ENCODE results near the gene NLRP3. TPM values are rescaled to one million over a fixed set of nuclear protein-coding genes. Genes with fewer than 3 reads are reported as not detected.

NLRP3 gene
- total and polyA plus RNA-seq, 2 experiments from 2014 or later: 0.42 TPM; not detected in 1

DNA sequence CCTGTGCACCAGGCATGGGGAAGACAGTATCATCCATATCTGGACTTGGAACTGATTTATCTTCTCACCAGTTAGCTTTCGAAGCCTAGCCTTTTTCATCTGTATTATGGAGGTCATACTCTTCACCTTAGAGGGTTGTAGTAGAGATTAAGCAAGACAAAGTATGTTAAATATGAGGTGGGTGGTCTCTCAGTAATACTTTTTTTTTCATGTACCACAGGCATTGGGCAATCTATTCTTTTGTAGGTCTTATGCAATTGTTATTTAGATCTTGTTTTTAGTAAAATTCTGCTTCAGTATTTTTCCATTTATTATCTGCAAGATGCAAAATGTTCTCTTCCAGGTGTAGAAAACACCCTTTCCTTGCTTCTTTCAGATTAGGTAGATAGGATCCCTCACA lies 77.1 kb downstream of the NLRP3 start:
- Histone ChIP-seq H3K27me3 (ENCODE audit: insufficient read depth) (no peaks in the 10 kb centered on the region), H3K36me3 (ENCODE audit: insufficient read depth) (no peaks in the 10 kb centered on the region), H3K4me1 (ENCODE audit: insufficient read depth) (peaks cover 9% of the 10 kb centered on the region), H2AFZ (peak overlapping the region; percentile 33; the same call in 1 of the 2 replicates), H3K27ac (ENCODE audit: low read depth) (no peak overlapping the region), H4K20me1 (replicated peaks; ENCODE audit: insufficient read depth) (no peaks in the 10 kb centered on the region), H3F3A (replicated peaks; ENCODE audit: low read depth) (no peaks in the 10 kb centered on the region), H3K79me2 (replicated peaks; ENCODE audit: insufficient read depth) (no peaks in the 10 kb centered on the region), H3K9me2 (ENCODE audit: insufficient read depth) (no peaks in the 10 kb centered on the region; the same call in 1 of the 2 replicates), H3K4me2 (0 out of 2 replicates have a peak overlapping the region, but pooled peaks have one; percentile 34), H3K4me3 (no peak overlapping the region)
- peaks cover 7% of the 10 kb centered on the region for H3K4me1 Mint-ChIP-seq
- no peak overlapping the region for H3K4me3 Mint-ChIP-seq
- no peak overlapping the region for H3K27ac Mint-ChIP-seq
- ATAC-seq (no peak), DNase-seq (ENCODE audit: low spot score) (no peak)
- peaks cover 2% of the 10 kb centered on the region for H3K27me3 Mint-ChIP-seq (ENCODE audit: insufficient read depth, low read depth, poor library complexity)
- H3K9me3 Mint-ChIP-seq: no peaks in the 10 kb centered on the region
- H3K36me3 Mint-ChIP-seq (ENCODE audit: low read depth): no peaks in the 10 kb centered on the region
- TF ChIP-seq ZNF114 (CRISPR knock-in tag; IDR thresholded peaks at IDR 0.05): no peak
- no peak for TF ChIP-seq JUNB (IDR thresholded peaks at IDR 0.05; ENCODE audit: unreplicated experiment)
- no peak for TF ChIP-seq STAT1 (IDR thresholded peaks at IDR 0.05; ENCODE audit: unreplicated experiment)
- TF ChIP-seq, protein P1, sequence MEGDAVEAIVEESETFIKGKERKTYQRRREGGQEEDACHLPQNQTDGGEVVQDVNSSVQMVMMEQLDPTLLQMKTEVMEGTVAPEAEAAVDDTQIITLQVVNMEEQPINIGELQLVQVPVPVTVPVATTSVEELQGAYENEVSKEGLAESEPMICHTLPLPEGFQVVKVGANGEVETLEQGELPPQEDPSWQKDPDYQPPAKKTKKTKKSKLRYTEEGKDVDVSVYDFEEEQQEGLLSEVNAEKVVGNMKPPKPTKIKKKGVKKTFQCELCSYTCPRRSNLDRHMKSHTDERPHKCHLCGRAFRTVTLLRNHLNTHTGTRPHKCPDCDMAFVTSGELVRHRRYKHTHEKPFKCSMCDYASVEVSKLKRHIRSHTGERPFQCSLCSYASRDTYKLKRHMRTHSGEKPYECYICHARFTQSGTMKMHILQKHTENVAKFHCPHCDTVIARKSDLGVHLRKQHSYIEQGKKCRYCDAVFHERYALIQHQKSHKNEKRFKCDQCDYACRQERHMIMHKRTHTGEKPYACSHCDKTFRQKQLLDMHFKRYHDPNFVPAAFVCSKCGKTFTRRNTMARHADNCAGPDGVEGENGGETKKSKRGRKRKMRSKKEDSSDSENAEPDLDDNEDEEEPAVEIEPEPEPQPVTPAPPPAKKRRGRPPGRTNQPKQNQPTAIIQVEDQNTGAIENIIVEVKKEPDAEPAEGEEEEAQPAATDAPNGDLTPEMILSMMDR (conservative IDR thresholded peaks at IDR 0.05; ENCODE audit: low read depth in 2 of 2): no peak
- no peak for TF ChIP-seq NANOG (IDR thresholded peaks at IDR 0.05; ENCODE audit: borderline replicate concordance)
- TF ChIP-seq EZH2phosphoT487 (IDR thresholded peaks at IDR 0.05; ENCODE audit: unreplicated experiment): no peak
- TF ChIP-seq ZNF331 (CRISPR knock-in tag; IDR thresholded peaks at IDR 0.05; ENCODE audit: low read depth): no peak
- TF ChIP-seq, protein P2, sequence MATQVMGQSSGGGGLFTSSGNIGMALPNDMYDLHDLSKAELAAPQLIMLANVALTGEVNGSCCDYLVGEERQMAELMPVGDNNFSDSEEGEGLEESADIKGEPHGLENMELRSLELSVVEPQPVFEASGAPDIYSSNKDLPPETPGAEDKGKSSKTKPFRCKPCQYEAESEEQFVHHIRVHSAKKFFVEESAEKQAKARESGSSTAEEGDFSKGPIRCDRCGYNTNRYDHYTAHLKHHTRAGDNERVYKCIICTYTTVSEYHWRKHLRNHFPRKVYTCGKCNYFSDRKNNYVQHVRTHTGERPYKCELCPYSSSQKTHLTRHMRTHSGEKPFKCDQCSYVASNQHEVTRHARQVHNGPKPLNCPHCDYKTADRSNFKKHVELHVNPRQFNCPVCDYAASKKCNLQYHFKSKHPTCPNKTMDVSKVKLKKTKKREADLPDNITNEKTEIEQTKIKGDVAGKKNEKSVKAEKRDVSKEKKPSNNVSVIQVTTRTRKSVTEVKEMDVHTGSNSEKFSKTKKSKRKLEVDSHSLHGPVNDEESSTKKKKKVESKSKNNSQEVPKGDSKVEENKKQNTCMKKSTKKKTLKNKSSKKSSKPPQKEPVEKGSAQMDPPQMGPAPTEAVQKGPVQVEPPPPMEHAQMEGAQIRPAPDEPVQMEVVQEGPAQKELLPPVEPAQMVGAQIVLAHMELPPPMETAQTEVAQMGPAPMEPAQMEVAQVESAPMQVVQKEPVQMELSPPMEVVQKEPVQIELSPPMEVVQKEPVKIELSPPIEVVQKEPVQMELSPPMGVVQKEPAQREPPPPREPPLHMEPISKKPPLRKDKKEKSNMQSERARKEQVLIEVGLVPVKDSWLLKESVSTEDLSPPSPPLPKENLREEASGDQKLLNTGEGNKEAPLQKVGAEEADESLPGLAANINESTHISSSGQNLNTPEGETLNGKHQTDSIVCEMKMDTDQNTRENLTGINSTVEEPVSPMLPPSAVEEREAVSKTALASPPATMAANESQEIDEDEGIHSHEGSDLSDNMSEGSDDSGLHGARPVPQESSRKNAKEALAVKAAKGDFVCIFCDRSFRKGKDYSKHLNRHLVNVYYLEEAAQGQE (IDR thresholded peaks at IDR 0.05; ENCODE audit: unreplicated experiment): no peak

DNA sequence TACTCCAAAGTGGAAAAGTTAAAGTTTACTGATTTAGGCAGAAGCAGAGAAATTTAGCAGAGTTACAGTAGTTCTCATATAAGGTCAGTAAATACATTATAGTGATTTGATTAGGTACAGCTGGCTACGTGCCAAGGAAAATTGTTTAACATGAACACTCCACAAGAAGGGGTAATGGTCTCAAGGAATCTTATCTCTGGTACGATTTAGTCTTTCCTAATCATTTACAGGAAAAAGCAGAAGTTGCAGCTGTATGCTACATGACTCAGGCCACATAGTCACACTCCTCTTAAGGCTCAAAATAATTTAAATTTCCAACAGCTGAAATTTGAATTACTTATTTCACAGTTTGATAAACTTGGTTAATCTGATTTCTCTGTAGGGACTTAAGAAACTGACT lies 78.8 kb downstream of the NLRP3 start:
- no peak overlapping the region for H3K4me3 ChIP-seq
- no peak for DNase-seq (ENCODE audit: low spot score)
- H3K4me3 Mint-ChIP-seq: no peak overlapping the region
- H3K4me1 Mint-ChIP-seq: peaks cover 7% of the 10 kb centered on the region
- ATAC-seq: no peak
- H3K27me3 Mint-ChIP-seq (ENCODE audit: insufficient read depth, low read depth, poor library complexity): peaks cover 2% of the 10 kb centered on the region
- no peak overlapping the region for H3K27ac Mint-ChIP-seq
- no peak overlapping the region for H3K4me2 ChIP-seq
- H3K79me2 ChIP-seq (replicated peaks; ENCODE audit: insufficient read depth): no peaks in the 10 kb centered on the region
- no peaks in the 10 kb centered on the region for H3K9me3 Mint-ChIP-seq
- H3K4me1 ChIP-seq (ENCODE audit: insufficient read depth): peaks cover 9% of the 10 kb centered on the region
- no peak overlapping the region for H2AFZ ChIP-seq
- H4K20me1 ChIP-seq (replicated peaks; ENCODE audit: insufficient read depth): no peaks in the 10 kb centered on the region
- H3K27ac ChIP-seq (ENCODE audit: low read depth): no peak overlapping the region
- H3F3A ChIP-seq (replicated peaks; ENCODE audit: low read depth): no peaks in the 10 kb centered on the region
- no peaks in the 10 kb centered on the region for H3K36me3 ChIP-seq (ENCODE audit: insufficient read depth)
- no peaks in the 10 kb centered on the region for H3K36me3 Mint-ChIP-seq (ENCODE audit: low read depth)
- H3K9me2 ChIP-seq (ENCODE audit: insufficient read depth): no peaks in the 10 kb centered on the region; the same call in 1 of the 2 replicates
- H3K27me3 ChIP-seq (ENCODE audit: insufficient read depth): no peaks in the 10 kb centered on the region
- TF ChIP-seq POLR2AphosphoS5 (IDR thresholded peaks at IDR 0.05; ENCODE audit: low read depth) (no peak), EZH2phosphoT487 (IDR thresholded peaks at IDR 0.05; ENCODE audit: unreplicated experiment) (no peak), NANOG (IDR thresholded peaks at IDR 0.05; ENCODE audit: borderline replicate concordance) (no peak), JUNB (IDR thresholded peaks at IDR 0.05; ENCODE audit: unreplicated experiment) (no peak)
- TF ChIP-seq, protein P2 (IDR thresholded peaks at IDR 0.05; ENCODE audit: unreplicated experiment): no peak
